Measurements from ENCODE around the gene CFAP299.

CFAP299 gene

GRCh38 chr4:80809039-80809729 lies 473.7 kb downstream of the CFAP299 start:
- no peak overlapping the region for H3K4me2 ChIP-seq (ENCODE audit: low read length)
- H3K36me3 ChIP-seq (ENCODE audit: insufficient read depth, low read length) = no peaks in the 10 kb centered on the region
- H3K4me1 ChIP-seq (ENCODE audit: control insufficient read depth, insufficient read depth, low read length) = no peaks in the 10 kb centered on the region
- no peak overlapping the region for H3K9ac ChIP-seq (ENCODE audit: low read depth, low read length)
- no peaks in the 10 kb centered on the region for H3K9me3 ChIP-seq (replicated peaks; ENCODE audit: low read length)
- no peaks in the 10 kb centered on the region for H3K27me3 ChIP-seq (ENCODE audit: control insufficient read depth, insufficient read depth, low read length)
- H3K4me3 ChIP-seq (ENCODE audit: low read length) = no peak overlapping the region

- Histone ChIP-seq H3K4me3 (ENCODE audit: low read length) (no peak overlapping the region), H3K4me2 (ENCODE audit: low read length) (no peak overlapping the region), H3K9ac (ENCODE audit: low read depth, low read length) (no peak overlapping the region), H3K9me3 (replicated peaks; ENCODE audit: low read length) (no peaks in the 10 kb centered on the region), H3K4me1 (ENCODE audit: control insufficient read depth, insufficient read depth, low read length) (no peaks in the 10 kb centered on the region), H3K36me3 (ENCODE audit: insufficient read depth, low read length) (no peaks in the 10 kb centered on the region), H3K27me3 (ENCODE audit: control insufficient read depth, insufficient read depth, low read length) (no peaks in the 10 kb centered on the region)
These were observed 475.9 kb downstream of the CFAP299 start for GRCh38 chr4:80811406-80811805.

GRCh38 chr4:80812145-80812544 lies 476.6 kb downstream of the CFAP299 start:
- no peaks in the 10 kb centered on the region for H3K9me3 ChIP-seq (replicated peaks; ENCODE audit: low read length)
- no peaks in the 10 kb centered on the region for H3K36me3 ChIP-seq (ENCODE audit: insufficient read depth, low read length)
- no peak overlapping the region for H3K9ac ChIP-seq (ENCODE audit: low read depth, low read length)

GRCh38 chr4:80814266-80814665 lies 478.7 kb downstream of the CFAP299 start:
- Histone ChIP-seq H3K9ac (ENCODE audit: low read depth, low read length) (no peak overlapping the region), H3K4me3 (ENCODE audit: low read length) (no peak overlapping the region), H3K4me1 (ENCODE audit: control insufficient read depth, insufficient read depth, low read length) (no peaks in the 10 kb centered on the region), H3K27me3 (ENCODE audit: control insufficient read depth, insufficient read depth, low read length) (no peaks in the 10 kb centered on the region), H3K36me3 (ENCODE audit: insufficient read depth, low read length) (no peaks in the 10 kb centered on the region), H3K9me3 (replicated peaks; ENCODE audit: low read length) (no peaks in the 10 kb centered on the region), H3K4me2 (ENCODE audit: low read length) (no peak overlapping the region)

More at GRCh38 chr4:80812145-80812544, 476.6 kb downstream of the CFAP299 start:
- Histone ChIP-seq H3K4me3 (ENCODE audit: low read length) (no peak overlapping the region), H3K4me2 (ENCODE audit: low read length) (no peak overlapping the region), H3K27me3 (ENCODE audit: control insufficient read depth, insufficient read depth, low read length) (no peaks in the 10 kb centered on the region), H3K4me1 (ENCODE audit: control insufficient read depth, insufficient read depth, low read length) (no peaks in the 10 kb centered on the region)

DNA sequence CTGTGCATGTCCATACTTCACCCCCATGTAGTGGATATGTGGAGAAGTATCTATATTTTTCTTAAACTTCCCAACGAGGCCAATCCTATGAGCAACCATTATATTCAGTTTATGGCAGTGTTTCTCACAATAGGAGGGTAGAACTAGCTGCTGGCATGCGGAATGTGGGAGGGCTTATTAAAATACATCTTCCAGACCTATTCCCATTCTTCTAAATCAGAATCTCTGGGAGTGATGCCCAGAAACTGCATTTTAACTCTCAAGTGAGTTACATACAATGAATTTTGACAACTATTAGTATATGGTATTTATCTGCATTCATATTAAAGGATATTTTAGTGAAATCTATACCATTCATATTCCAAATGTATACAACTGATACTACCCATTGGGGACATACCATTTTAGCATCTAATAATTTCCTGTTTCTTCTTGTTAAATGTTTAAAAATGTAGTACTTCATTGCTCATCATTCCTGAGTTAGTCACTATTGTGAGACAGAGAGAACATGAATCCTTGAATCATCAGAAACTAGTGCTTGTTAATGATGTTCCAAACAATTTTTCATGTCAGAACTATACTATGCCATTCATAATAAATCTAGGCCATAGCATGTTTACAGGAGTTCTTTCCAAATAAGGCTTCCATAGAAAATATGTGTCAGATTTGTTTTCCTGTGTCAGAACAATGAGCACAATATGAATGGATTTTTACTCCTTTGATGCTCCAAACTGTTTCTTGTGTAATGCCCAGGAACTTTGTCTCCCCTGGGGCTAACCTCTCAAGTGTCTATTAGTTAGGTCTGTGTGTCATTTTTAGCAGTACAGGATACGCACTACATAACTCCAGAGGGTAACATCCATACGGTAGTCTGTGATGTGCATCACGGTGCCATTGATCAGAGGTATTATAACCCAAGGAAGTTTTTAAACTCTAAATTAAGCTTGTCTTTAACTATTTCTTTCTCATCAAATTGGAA lies 496.1 kb downstream of the CFAP299 start:
- Histone ChIP-seq H3K36me3 (ENCODE audit: insufficient read depth, low read length) (no peaks in the 10 kb centered on the region), H3K9ac (ENCODE audit: low read depth, low read length) (no peak overlapping the region), H3K27me3 (ENCODE audit: control insufficient read depth, insufficient read depth, low read length) (no peaks in the 10 kb centered on the region), H3K9me3 (replicated peaks; ENCODE audit: low read length) (no peaks in the 10 kb centered on the region), H3K4me1 (ENCODE audit: control insufficient read depth, insufficient read depth, low read length) (no peaks in the 10 kb centered on the region), H3K4me3 (ENCODE audit: low read length) (no peak overlapping the region), H3K4me2 (ENCODE audit: low read length) (no peak overlapping the region)

- H3K27me3 ChIP-seq (ENCODE audit: control insufficient read depth, insufficient read depth, low read length) = no peaks in the 10 kb centered on the region
- H3K4me2 ChIP-seq (ENCODE audit: low read length) = no peak overlapping the region
- no peaks in the 10 kb centered on the region for H3K9me3 ChIP-seq (replicated peaks; ENCODE audit: low read length)
- H3K36me3 ChIP-seq (ENCODE audit: insufficient read depth, low read length) = no peaks in the 10 kb centered on the region
- H3K9ac ChIP-seq (ENCODE audit: low read depth, low read length) = no peak overlapping the region
- H3K4me1 ChIP-seq (ENCODE audit: control insufficient read depth, insufficient read depth, low read length) = no peaks in the 10 kb centered on the region
- H3K4me3 ChIP-seq (ENCODE audit: low read length) = no peak overlapping the region
These were observed 503.8 kb downstream of the CFAP299 start for GRCh38 chr4:80839281-80839680.

DNA sequence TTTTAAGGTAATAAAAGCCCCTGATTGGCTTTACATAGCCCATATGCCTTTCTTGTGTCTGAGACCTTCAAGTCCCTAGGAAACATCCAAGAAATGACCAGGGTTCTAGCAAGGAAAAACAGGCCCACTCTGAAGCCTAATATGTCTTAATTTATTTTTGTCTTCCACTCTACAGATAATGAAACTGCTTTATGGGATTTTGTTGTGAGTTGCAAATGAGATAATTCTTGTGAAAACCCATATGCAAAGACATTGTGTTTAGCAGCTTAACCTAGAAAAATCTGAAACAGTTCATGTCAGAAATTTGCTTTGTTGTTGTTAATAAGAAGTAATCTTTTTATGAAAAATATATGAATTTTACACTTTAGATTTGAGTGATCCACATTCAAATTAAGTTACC lies 504.3 kb downstream of the CFAP299 start:
- H3K9me3 ChIP-seq (replicated peaks; ENCODE audit: low read length) = no peaks in the 10 kb centered on the region
- no peak overlapping the region for H3K4me2 ChIP-seq (ENCODE audit: low read length)
- no peaks in the 10 kb centered on the region for H3K27me3 ChIP-seq (ENCODE audit: control insufficient read depth, insufficient read depth, low read length)
- H3K36me3 ChIP-seq (ENCODE audit: insufficient read depth, low read length) = no peaks in the 10 kb centered on the region
- H3K4me1 ChIP-seq (ENCODE audit: control insufficient read depth, insufficient read depth, low read length) = no peaks in the 10 kb centered on the region
- no peak overlapping the region for H3K9ac ChIP-seq (ENCODE audit: low read depth, low read length)
- no peak overlapping the region for H3K4me3 ChIP-seq (ENCODE audit: low read length)

- Histone ChIP-seq H3K4me3 (ENCODE audit: low read length) (no peak overlapping the region), H3K9me3 (replicated peaks; ENCODE audit: low read length) (no peaks in the 10 kb centered on the region), H3K27me3 (ENCODE audit: control insufficient read depth, insufficient read depth, low read length) (no peaks in the 10 kb centered on the region), H3K36me3 (ENCODE audit: insufficient read depth, low read length) (no peaks in the 10 kb centered on the region), H3K4me1 (ENCODE audit: control insufficient read depth, insufficient read depth, low read length) (no peaks in the 10 kb centered on the region), H3K9ac (ENCODE audit: low read depth, low read length) (no peak overlapping the region), H3K4me2 (ENCODE audit: low read length) (no peak overlapping the region)
These were observed 504.9 kb downstream of the CFAP299 start for GRCh38 chr4:80840396-80840795.

DNA sequence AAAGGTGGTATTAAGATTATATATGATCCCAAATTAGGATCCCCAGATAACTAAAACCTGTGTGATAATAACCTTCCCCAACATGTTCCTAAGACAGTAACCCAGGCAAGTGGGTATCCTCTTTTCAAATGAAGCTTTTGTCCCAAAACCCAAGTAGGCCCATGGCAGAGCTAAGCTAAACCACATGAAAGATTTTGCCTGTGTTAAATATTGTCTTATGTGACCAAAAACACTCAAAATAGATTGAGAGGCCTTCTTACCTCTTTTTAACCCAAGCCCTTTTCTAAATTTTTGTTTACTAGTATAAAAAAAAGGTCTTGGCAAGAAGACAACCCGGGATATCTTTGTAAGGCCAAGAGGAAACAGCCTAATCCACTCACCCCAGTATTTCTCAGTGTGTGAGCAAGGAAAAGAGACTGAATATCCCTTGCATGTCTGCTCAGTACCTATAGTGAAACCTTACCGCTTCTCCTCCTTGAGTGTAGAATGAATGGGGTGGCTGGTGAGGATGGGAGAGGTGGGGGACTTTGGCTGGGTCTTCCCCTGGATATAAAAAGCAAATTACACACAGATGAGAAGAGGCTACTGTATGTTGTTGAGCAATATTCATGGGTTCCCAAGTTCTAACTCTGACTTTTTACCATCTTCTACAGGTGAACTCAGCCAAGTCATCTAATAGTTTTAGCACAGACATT lies 506.2 kb downstream of the CFAP299 start:
- no peak overlapping the region for H3K4me3 ChIP-seq (ENCODE audit: low read length)
- no peaks in the 10 kb centered on the region for H3K27me3 ChIP-seq (ENCODE audit: control insufficient read depth, insufficient read depth, low read length)
- no peak overlapping the region for H3K9ac ChIP-seq (ENCODE audit: low read depth, low read length)
- no peaks in the 10 kb centered on the region for H3K36me3 ChIP-seq (ENCODE audit: insufficient read depth, low read length)
- H3K4me1 ChIP-seq (ENCODE audit: control insufficient read depth, insufficient read depth, low read length) = no peaks in the 10 kb centered on the region
- H3K9me3 ChIP-seq (replicated peaks; ENCODE audit: low read length) = no peaks in the 10 kb centered on the region
- H3K4me2 ChIP-seq (ENCODE audit: low read length) = no peak overlapping the region

GRCh38 chr4:80846210-80846609 lies 510.7 kb downstream of the CFAP299 start:
- Histone ChIP-seq H3K36me3 (ENCODE audit: insufficient read depth, low read length) (no peaks in the 10 kb centered on the region), H3K9ac (ENCODE audit: low read depth, low read length) (no peak overlapping the region), H3K4me3 (ENCODE audit: low read length) (no peak overlapping the region), H3K27me3 (ENCODE audit: control insufficient read depth, insufficient read depth, low read length) (no peaks in the 10 kb centered on the region), H3K4me2 (ENCODE audit: low read length) (no peak overlapping the region), H3K4me1 (ENCODE audit: control insufficient read depth, insufficient read depth, low read length) (no peaks in the 10 kb centered on the region), H3K9me3 (replicated peaks; ENCODE audit: low read length) (no peaks in the 10 kb centered on the region)

- Histone ChIP-seq H3K4me1 (ENCODE audit: control insufficient read depth, insufficient read depth, low read length) (no peaks in the 10 kb centered on the region), H3K9ac (ENCODE audit: low read depth, low read length) (no peak overlapping the region), H3K4me3 (ENCODE audit: low read length) (no peak overlapping the region), H3K27me3 (ENCODE audit: control insufficient read depth, insufficient read depth, low read length) (no peaks in the 10 kb centered on the region), H3K36me3 (ENCODE audit: insufficient read depth, low read length) (no peaks in the 10 kb centered on the region), H3K4me2 (ENCODE audit: low read length) (no peak overlapping the region), H3K9me3 (replicated peaks; ENCODE audit: low read length) (no peaks in the 10 kb centered on the region)
These were observed 516.5 kb downstream of the CFAP299 start for GRCh38 chr4:80852061-80852460.

Measured in skeletal muscle satellite cell (primary cell).